Cerebellar cortex (tissue), 1 donor: ENCODE results near the gene CCS.
"Not testable (repeated sequence)": the region's sequence is repeated elsewhere in the genome, so short reads cannot be mapped to it uniquely, and the experiment has no call there.

Source experiments
- DNase-seq: peaks from one replicate; pipeline ENCODE4 v3.0.0-alpha.2; 2015; ENCODE audit warnings: low spot score

Gene CCS

GRCh38 chr11:66561178-66561974, 31.6 kb upstream of the CCS start:
- DNase-seq = peak; percentile 61

GRCh38 chr11:66561975-66562248, 31.1 kb upstream of the CCS start:
- DNase-seq = no peak

- peak; percentile 47 for DNase-seq
Observed at GRCh38 chr11:66562275-66562674, 30.7 kb upstream of the CCS start.

GRCh38 chr11:66562907-66563583, 29.9 kb upstream of the CCS start:
- DNase-seq = no peak

- DNase-seq = no peak
Observed at GRCh38 chr11:66563832-66564231, 29.2 kb upstream of the CCS start.

GRCh38 chr11:66564538-66564937, 28.4 kb upstream of the CCS start:
- DNase-seq = no peak

GRCh38 chr11:66564984-66565383, 28.0 kb upstream of the CCS start:
- no peak for DNase-seq

- no peak for DNase-seq
Observed at GRCh38 chr11:66566221-66566620, 26.8 kb upstream of the CCS start.

- DNase-seq = no peak
Observed at GRCh38 chr11:66567787-66568123, 25.2 kb upstream of the CCS start.

- DNase-seq = peak; percentile 91
Observed at GRCh38 chr11:66568124-66568916, 24.7 kb upstream of the CCS start, which contains the start of gene CTSF. Gene CTSF (minus strand): TSS chr11:66568606. CDS start chr11:66568486, 120 bp downstream.

- peak; percentile 47 for DNase-seq
Observed at GRCh38 chr11:66569076-66569475, 23.9 kb upstream of the CCS start.

- DNase-seq = peak; percentile 87
Observed at GRCh38 chr11:66570079-66570849, 22.7 kb upstream of the CCS start.

- DNase-seq = no peak
Observed at GRCh38 chr11:66570850-66571180, 22.2 kb upstream of the CCS start.

- peak; percentile 75 for DNase-seq
Observed at GRCh38 chr11:66579017-66579606, 13.9 kb upstream of the CCS start.

- DNase-seq = no peak
Observed at GRCh38 chr11:66580803-66581202, 12.2 kb upstream of the CCS start.

- DNase-seq = no peak
Observed at GRCh38 chr11:66581261-66581660, 11.7 kb upstream of the CCS start.

GRCh38 chr11:66582565-66583147, 10.3 kb upstream of the CCS start:
- not testable (repeated sequence) for DNase-seq

GRCh38 chr11:66585447-66585846, 7.5 kb upstream of the CCS start:
- DNase-seq = not testable (repeated sequence)

- no peak for DNase-seq
Observed at GRCh38 chr11:66586136-66586535, 6.8 kb upstream of the CCS start.

GRCh38 chr11:66589315-66589714, 3.7 kb upstream of the CCS start:
- not testable (repeated sequence) for DNase-seq

- no peak for DNase-seq
Observed at GRCh38 chr11:66589996-66590675, 2.8 kb upstream of the CCS start.
